Gastrocnemius medialis (tissue), 4 donors: Measurements from ENCODE around the gene LTB. TPM values are rescaled to one million over a fixed set of nuclear protein-coding genes. Genes with fewer than 3 reads are reported as not detected.

ENCODE experiments used
- ATAC-seq, 2 donors: fragments of 150-250 bp; one replicate each; pipeline ENCODE4 v1.9.1; 2016
- DNase-seq, 2 donors: peaks; one replicate each; pipeline ENCODE4 v3.0.0-alpha.2; 2019
- H3K27ac ChIP-seq, 4 donors: fragments of 200-600 bp; sonication (generic); 1 replicate in 1 of 4; 2 replicates in 3 of 4; pipeline ENCODE4 v1.5.1; 2016 to 2018; ENCODE audit warnings: mild to moderate bottlenecking in 2 of 4, moderate library complexity in 1 of 4
- H3K27me3 ChIP-seq, 3 donors: fragments of 200-600 bp; sonication (generic) in 2 of 3; 1 replicate in 1 of 3; 2 replicates in 2 of 3; pipeline versions ENCODE4 v1.5.1 to v1.6.0; 2016 to 2019; ENCODE audit warnings: mild to moderate bottlenecking in 1 of 3, moderate library complexity in 1 of 3
- H3K36me3 ChIP-seq, 2 donors: fragments of 200-600 bp; sonication (generic) in 1 of 2; one replicate each; pipeline ENCODE4 v1.5.1; 2017 to 2018
- H3K4me1 ChIP-seq, 2 donors: fragments of 200-600 bp; sonication (generic) in 1 of 2; one replicate each; pipeline ENCODE4 v1.5.1; 2016 to 2017; ENCODE audit warnings: mild to moderate bottlenecking in 2 of 2
- H3K4me3 ChIP-seq, 4 donors: fragments of 200-600 bp; sonication (generic) in 3 of 4; 1 replicate in 1 of 4; 2 replicates in 3 of 4; pipeline ENCODE4 v1.5.1; 2016 to 2019; ENCODE audit warnings: mild to moderate bottlenecking in 2 of 4
- H3K9me3 ChIP-seq, 3 donors: fragments of 200-600 bp; sonication (generic) in 2 of 3; 1 replicate in 1 of 3; 2 replicates in 2 of 3; pipeline ENCODE4 v1.5.1; 2016 to 2019
- CTCF ChIP-seq, 5 experiments: fragments of 450-650 bp in 3 of 5; fragments of 200-600 bp in 2 of 5; sonication (generic) in 2 of 5; IDR thresholded peaks in 4 of 5; conservative IDR thresholded peaks in 1 of 5; 1 replicate in 4 of 5; 2 replicates in 1 of 5; pipeline ENCODE4 v1.5.1; 2016 to 2019; ENCODE audit warnings: antibody characterized with exemption in 5 of 5, mild to moderate bottlenecking in 3 of 5, moderate library complexity in 3 of 5
- POLR2A ChIP-seq, 2 donors: fragments of 450-650 bp; IDR thresholded peaks; one replicate each; pipeline ENCODE4 v1.6.1; 2017; ENCODE audit warnings: antibody characterized with exemption in 2 of 2, mild to moderate bottlenecking in 2 of 2, moderate library complexity in 2 of 2
- in situ Hi-C, 4 donors: fragments of 200-750 bp; cut with MboI; loops; one replicate each; pipeline versions ENCODE4 v1.15.0 to v1.8.0; 2017; ENCODE audit warnings: low sequenced_read_pairs in 4 of 4
- intact Hi-C: fragments of 100-400 bp; cut with DNase I; formaldehyde crosslinking; loops from one replicate; pipeline ENCODE4 v1.15.1; 2023; ENCODE audit warnings: low total_unique reads
- total RNA-seq, 4 donors: library from RNA; depleted of rRNA; stranded (reverse); fragments of >200 nt; gene quantifications; one replicate each; pipeline versions ENCODE4 v1.1.0 to v1.2.3, GENCODE V29; 2016

The LTB gene
- total RNA-seq, 4 donors from 2014 or later: not detected

GRCh38 chr6:31610968-31611367 lies 28.7 kb upstream of the LTB start:
- in situ Hi-C loops: no loop called here
- H3K9me3 ChIP-seq: no peaks in the 10 kb centered on the region
- no peaks in the 10 kb centered on the region for H3K36me3 ChIP-seq
- TF ChIP-seq CTCF (IDR thresholded peaks at IDR 0.05 in 4 of 5, conservative IDR thresholded peaks at IDR 0.05 in 1 of 5) (no peak), POLR2A (IDR thresholded peaks at IDR 0.05) (no peak)
- DNase-seq (no peak), ATAC-seq (no peak)
- H3K4me3 ChIP-seq: no peak overlapping the region
- H3K27ac ChIP-seq: no peak overlapping the region
- intact Hi-C loops: no loop called here
- no peaks in the 10 kb centered on the region for H3K27me3 ChIP-seq
- H3K4me1 ChIP-seq: no peaks in the 10 kb centered on the region

GRCh38 chr6:31609519-31610406 lies 27.5 kb upstream of the LTB start:
- intact Hi-C loops: no loop called here
- no peak for TF ChIP-seq CTCF (IDR thresholded peaks at IDR 0.05 in 4 of 5, conservative IDR thresholded peaks at IDR 0.05 in 1 of 5)
- TF ChIP-seq POLR2A (IDR thresholded peaks at IDR 0.05): no peak
- ATAC-seq (no peak), DNase-seq (no peak)
- no peaks in the 10 kb centered on the region for H3K36me3 ChIP-seq
- no peak overlapping the region for H3K27ac ChIP-seq
- H3K27me3 ChIP-seq: no peaks in the 10 kb centered on the region
- in situ Hi-C loops: loop anchor here in 1 of 4 donors (10.0 kb wide), 1 partner anchor 65 kb away; the partner anchor contains the start of genes ATP6V1G2, DDX39B and NFKBIL1
- no peak overlapping the region for H3K4me3 ChIP-seq
- H3K4me1 ChIP-seq: no peaks in the 10 kb centered on the region
- H3K9me3 ChIP-seq: no peaks in the 10 kb centered on the region

- Histone ChIP-seq H3K36me3 (no peaks in the 10 kb centered on the region), H3K4me1 (no peaks in the 10 kb centered on the region), H3K4me3 (no peak overlapping the region), H3K27ac (no peak overlapping the region), H3K9me3 (no peaks in the 10 kb centered on the region), H3K27me3 (no peaks in the 10 kb centered on the region)
- DNase-seq: no peak
- intact Hi-C loops (no loop called here), in situ Hi-C loops (loop anchor here in 1 of 4 donors (10.0 kb wide), 1 partner anchor 63 kb away; the partner anchor contains the start of genes ATP6V1G2, DDX39B and NFKBIL1)
- no peak for ATAC-seq
- no peak for TF ChIP-seq CTCF (IDR thresholded peaks at IDR 0.05 in 4 of 5, conservative IDR thresholded peaks at IDR 0.05 in 1 of 5)
Observed at GRCh38 chr6:31607317-31607716, 25.1 kb upstream of the LTB start.

- Histone ChIP-seq H3K27me3 (no peaks in the 10 kb centered on the region), H3K36me3 (no peaks in the 10 kb centered on the region), H3K9me3 (no peaks in the 10 kb centered on the region), H3K4me1 (no peaks in the 10 kb centered on the region), H3K4me3 (no peak overlapping the region), H3K27ac (no peak overlapping the region)
- ATAC-seq (no peak), DNase-seq (no peak)
- intact Hi-C loops: loop anchor here (5.0 kb wide), 1 partner anchor 105 kb away; no protein-coding TSS in a partner anchor
- in situ Hi-C loops: loop anchor here in 3 of 4 donors (5.0 to 10.0 kb wide), 3 partner anchors 50 to 55 kb away; partner anchors contain the start of genes ATP6V1G2 (in 2 of the 3), DDX39B (in 2 of the 3) and NFKBIL1 (in 2 of the 3)
- TF ChIP-seq POLR2A (IDR thresholded peaks at IDR 0.05): no peak
- TF ChIP-seq CTCF (IDR thresholded peaks at IDR 0.05 in 4 of 5, conservative IDR thresholded peaks at IDR 0.05 in 1 of 5): peak in 2 of 5 experiments; percentile 18 to 44
Observed at GRCh38 chr6:31597006-31597405, 14.8 kb upstream of the LTB start.
